Ammon's horn (tissue), 1 donor: ENCODE results near the gene FAM83E.

Experiments used
- DNase-seq: peaks from one replicate; pipeline ENCODE4 v3.0.0-alpha.2; 2016; ENCODE audit warnings: low spot score

Gene FAM83E

DNA sequence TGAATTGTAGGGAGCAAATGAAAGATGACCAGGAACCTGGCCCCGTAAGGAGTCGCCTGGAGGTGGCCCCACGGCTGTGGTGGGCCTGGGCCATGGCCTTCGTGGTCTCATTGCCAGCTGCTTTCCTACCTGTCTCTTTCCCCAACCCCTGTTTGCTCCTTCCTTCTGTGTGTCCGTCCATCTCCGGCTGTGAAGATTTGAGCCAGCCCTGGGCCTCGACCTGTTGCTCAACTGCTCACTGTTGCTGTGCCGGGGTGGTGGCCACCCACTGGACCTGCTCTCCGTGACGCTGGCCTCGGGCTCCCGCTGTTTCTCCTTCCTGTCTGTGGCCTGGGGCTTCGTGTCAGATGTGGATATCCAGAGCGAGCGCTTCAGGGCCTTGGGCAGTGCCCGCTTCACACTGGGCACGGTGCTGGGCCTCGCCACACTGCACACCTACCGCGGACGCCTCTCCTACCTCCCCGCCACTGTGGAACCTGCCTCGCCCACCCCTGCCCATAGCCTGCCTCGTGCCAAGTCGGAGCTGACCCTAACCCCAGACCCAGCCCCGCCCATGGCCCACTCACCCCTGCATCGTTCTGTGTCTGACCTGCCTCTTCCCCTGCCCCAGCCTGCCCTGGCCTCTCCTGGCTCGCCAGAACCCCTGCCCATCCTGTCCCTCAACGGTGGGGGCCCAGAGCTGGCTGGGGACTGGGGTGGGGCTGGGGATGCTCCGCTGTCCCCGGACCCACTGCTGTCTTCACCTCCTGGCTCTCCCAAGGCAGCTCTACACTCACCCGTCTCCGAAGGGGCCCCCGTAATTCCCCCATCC, 13.8 kb upstream of the FAM83E start:
- DNase-seq, result no peak

GRCh38 chr19:48627865-48628314, 13.0 kb upstream of the FAM83E start:
- DNase-seq, result no peak

- DNase-seq, result no peak
These were observed 12.5 kb upstream of the FAM83E start for GRCh38 chr19:48627201-48627864.

DNA sequence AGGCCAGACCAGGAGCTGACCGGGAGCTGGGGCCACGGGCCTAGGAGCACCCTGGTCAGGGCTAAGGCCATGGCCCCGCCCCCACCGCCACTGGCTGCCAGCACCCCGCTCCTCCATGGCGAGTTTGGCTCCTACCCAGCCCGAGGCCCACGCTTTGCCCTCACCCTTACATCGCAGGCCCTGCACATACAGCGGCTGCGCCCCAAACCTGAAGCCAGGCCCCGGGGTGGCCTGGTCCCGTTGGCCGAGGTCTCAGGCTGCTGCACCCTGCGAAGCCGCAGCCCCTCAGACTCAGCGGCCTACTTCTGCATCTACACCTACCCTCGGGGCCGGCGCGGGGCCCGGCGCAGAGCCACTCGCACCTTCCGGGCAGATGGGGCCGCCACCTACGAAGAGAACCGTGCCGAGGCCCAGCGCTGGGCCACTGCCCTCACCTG, 11.0 kb upstream of the FAM83E start:
- DNase-seq, result no peak

DNA sequence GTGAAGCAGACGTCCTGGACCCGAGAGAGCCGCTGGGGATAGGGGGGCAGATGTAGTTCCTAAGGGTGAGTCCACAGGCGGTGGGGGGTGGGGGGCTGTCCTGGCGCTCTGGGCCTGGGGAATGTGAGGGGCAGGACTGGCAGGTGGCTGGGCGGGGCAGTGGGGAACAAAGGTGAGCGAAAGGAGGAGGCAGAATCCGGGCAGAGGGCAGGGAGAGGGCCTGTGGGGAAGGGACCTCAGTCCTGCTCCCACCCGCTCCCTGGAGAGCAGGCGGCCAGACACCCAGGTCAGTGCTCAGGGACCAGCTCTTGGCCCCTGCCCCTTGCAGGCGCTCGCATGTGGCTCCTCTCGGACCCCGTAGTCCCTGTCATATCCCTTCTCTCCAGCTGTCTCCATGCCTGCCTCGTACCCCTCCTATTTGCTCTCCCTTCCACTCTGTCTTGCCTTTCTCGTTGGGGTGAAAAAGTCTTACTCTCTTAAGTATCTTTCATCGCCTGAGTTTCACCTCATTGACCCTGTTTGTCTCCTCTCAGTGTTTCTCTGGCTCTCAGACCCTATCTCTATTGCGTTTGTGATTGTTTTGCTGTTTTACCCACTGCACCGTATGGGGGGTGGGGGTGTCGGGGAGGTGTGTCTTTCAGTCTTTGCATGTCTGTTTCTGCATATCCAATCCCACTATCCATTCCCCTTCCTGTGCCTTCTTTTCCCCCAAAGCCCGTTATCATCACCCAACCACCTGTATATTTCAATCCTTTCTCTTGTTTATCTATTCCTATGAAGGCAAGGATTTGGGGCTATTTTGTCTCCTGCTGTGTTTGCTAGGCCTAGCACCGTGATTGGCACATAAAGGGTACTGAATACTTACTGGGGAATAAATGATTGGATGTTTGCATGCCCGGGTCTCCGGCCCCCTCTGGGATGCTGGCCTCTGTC, 10.2 kb upstream of the FAM83E start:
- no peak for DNase-seq

DNA sequence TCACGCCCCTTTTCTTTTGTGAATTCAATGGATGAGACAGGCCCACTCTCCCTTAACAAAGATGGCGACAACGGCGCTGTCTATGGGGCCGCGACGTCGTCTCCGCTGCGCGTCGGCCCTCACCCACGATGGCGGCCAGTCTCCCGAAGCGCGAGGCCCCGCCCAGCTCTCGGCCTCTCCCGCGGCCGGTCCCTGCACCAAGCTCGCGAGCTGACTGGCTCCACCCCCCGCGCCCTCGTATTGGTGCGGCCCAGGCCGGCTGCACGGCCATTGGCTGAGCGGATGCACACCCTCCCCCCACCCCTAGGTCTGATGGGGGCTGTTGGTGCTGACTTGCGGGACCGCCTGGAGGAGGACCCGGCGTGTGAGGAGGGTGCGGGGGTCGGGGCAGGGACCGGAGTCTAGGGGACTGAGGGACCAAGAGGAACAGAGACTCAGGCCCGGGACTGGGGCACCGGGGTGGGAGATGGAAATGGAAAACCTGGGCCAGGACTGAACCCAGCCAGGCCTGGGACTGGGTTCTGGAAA, 9.3 kb upstream of the FAM83E start:
- DNase-seq, result peak; percentile 99

DNA sequence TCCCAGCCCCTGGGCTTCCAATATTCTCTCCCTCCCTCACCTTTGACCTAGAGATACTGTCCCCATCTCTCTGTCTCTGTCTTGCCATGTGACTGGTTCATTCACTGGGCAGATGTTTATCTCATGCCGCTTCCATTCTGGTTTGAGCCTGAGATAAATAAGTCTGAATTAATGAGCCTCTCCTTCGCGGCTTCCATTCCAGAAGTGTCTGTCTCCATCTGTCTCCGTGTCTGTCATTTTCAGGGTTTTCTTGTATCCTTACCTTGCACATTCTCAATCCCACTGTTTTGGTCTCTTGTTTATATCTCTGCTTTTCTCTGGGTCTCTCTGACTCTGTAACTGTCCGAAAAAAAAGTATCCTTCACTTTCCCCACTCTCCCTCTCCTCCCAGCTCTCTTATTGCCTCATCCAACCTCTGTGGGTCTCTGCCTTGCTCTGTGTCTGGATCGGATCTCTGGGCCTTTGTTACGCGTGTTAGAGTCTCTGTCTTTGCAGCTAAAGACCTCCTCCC, 8.7 kb upstream of the FAM83E start:
- DNase-seq, result no peak

DNA sequence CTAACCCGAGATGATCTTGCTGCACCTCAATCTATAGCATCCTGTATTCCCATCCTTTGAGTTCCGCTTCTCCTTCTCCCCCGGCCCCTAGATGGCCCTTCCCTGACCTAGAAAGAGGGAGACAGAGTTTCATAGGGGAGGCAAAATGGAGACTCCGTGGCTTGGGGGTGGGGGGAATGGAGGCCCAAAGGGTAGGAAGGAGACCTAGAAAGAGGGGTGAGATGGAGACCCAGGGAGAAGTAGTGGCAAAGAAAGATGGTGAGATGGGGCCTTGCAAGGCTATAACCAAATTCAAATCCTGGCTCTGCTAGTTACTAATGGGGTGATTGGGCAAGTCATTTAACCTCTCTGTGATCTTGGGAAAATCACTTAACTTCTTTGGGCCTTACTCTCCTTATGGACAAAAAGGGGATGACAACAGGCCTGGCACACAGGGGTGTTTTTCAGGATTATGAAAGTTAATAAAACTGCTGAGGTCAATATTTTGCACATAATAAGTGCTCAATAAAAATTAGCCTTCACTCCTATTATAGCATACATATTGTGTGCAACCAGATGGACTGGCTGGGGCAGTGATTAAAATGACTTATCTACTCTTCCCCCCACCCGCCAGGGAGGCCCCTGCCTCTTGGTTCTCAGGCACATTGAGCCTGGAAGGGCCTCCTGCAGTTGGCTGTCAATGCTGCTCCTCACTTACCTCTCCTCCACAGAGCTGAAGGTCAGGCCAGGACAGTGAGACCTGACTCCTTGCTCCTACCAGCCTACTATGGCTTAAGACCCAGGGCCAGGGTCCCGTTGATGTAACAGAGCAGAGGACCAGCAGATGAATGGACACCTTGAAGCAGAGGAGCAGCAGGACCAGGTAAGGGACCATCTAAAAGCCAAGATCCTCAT, 5.1 kb upstream of the FAM83E start:
- no peak for DNase-seq

DNA sequence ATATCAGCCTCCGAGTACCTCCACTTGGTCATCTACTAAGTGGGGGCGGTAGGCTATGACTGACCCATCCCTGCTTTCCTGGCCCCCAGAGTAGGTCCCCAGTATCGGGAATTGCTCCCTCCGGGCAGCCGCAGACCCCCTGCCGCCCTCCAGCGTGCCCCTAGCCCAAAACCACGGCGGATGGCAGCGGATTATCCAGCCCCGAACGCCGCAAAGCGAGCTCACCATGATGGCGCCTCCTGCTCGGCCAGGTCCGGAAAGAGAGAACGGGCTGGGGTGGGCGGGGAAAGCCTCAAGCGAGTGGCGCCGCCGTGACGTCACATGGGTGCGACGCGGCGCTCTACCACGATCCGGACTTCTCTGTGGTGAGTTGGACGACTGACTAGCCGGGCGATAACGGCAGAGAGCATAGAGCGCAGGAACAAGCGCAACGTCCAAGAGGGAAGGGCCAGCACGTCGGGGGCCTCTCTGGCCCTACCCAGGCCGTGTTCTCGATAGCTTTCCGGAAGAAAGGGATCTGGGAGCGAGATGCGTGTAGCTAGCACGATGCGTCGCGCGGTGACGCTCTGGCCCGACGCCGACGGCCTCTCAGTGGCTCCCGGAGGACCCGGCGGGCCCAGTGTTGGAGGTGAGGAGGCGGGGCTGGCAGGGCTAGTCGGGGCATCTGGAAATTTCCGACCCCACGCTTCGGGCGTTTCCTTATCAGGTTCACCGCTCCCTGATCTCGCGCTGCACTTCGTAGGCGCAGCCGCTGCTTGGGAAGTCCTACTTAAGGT, 4.2 kb upstream of the FAM83E start, which contains the start of the genes RPL18 and SPHK2:
Gene RPL18, minus strand, starts transcription at position 263 of the 776 bp plus-strand sequence. Its CDS starts 35 bp downstream, at position 228.
Gene SPHK2, plus strand, starts transcription at position 591 of the 776 bp plus-strand sequence. CDS start 1,009 bp downstream, outside the sequence.
- DNase-seq, result peak; percentile 100

DNA sequence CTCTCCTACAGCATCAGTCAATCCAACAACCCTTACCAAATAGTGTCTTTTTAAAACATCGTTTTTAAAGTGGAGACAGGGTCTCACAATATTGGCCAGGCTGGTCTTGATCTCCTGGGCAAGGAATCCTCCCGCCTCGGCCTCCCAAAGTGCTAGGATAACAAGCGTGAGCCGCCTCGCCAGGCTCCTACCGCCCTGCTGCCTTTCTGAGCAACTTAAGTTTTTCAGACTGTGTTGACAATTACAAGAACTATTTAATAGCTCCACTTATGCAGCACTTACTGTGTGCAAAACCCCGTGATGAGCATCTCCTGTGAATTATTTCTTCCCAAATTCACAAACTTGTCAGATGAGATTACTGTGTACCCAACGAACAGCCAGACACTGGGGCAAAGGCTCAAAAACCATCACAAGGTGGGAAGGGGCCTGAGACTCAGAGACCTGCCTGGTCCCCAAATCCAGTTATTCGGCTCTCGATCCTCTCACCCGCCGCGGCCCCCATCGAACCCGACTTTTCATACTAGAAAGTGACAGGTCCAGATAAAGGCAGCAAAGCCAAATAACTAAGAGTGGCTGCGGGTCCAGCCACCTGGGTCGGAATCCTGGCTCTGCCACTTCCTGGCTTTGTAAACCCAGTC, 3.5 kb upstream of the FAM83E start:
- no peak for DNase-seq

DNA sequence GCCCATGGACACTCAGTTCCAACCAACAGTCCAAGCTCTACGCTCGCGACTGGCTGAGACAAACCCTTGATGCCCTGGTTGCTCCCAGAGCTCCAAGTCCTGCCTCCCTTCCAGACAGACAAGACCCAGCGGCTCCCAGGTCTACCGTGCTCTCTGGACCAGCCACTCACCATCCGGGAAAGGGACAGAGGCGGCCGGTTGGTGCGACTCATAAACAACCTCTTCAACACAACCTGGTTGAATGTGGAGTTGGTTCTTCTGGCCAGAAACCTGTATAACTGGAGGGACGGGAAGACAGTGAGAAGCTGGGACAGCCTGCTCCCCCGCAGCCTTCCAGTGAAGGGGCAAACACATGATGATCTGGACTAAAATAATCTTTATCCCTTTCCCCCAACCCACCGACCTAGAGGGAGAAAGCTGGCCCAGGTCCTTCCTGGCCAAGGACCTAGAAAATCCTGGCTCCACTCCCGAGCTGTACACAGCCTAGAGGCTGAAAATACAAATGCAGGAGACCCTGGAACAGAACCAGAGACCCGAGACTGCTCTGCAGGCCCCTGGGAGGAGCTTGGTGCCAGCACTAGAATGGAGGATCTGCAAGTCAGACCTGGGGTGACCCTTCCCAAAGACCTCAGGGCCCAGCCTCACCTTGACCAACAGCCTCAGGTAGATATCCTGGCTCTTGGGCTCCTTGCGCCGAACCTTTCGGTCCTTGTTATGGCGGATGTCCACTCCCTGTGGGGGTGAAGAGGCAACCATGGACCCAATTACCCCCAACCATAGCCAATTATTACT, 2.5 kb upstream of the FAM83E start:
- DNase-seq, result no peak

GRCh38 chr19:48616491-48617056, 1.7 kb upstream of the FAM83E start:
- DNase-seq, result no peak

- no peak for DNase-seq
These were observed 1.2 kb upstream of the FAM83E start for GRCh38 chr19:48616041-48616436.

DNA sequence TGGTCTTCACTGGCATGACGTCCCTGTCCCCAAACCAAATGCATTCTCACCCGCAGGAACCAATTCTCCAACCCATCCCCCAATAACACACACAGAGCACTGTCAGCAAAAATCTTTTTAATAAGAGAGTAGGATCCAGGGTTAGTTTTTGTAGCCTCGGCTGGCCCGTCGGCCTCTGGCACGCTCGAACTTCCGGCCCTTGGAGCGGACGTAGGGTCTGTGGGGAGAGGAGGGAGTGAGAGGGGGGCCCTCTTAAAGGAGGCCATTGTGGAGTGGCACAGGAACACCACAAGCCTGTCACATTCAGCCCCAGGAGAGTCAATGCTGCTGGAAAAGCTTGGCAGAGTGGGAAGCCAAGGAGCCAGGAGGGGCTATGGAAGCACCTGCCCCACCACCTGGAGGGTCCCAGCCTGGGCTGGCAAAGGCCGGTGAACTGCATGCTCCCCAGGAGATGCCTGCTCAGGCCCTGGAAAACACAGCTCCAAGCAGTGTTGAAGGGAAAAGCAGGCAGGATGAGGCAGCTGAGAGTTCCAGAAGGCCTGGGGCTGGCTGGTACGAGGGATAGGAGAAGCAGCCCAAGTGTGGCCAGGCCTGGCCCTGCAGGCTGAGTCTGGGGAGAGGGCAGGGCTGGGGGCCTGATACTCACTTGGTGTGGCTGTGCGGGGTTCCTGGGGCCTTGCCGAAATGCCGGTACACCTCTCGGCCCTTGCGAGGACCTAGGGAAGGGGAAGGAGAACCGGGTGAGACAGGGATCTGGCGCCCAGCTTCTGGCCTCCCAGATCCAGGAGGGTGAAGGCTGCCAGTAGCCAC, 560 bp upstream of the FAM83E start:
- DNase-seq, result no peak

- no peak for DNase-seq
These were observed 932 bp downstream of the FAM83E start for GRCh38 chr19:48613852-48614435.

DNA sequence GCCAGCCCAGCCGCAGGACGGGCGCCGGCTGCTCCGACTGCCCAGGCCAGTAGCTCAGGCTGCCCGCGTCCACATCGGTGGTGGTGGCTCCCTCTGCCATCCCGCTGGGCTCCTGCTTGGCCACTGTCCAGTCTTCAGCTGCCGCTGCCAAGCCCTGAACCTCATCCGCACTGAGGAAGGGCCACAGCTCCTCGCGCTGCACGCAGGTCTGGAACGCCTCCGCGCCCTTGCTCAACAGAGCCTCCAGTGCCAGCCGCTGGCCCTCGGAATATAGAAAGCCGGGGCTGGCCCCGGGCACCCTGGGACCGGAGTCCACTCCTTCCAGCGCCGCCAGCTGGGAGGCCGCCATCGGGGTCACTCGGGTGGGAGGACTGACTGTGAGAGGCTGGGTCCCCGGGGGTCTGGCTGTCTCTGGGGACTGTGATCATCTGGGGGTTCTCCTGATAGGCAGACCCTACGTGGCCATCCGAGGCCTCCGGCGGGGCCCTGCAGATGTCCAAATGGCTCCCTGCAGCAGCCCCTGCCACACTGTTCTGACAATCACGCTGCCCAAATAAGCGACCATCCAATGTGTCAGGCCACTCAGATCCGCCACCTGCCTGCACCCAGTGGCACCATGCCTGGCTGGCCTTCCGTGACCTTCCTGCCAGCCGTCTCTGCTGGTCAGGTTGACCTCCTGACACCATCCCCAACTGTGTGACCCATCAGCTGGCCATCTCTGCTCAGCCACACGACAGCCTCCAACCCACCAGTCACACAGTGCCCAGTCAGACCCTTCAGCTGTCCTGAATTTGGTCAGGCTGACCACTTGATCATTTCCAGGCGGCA, 1.6 kb downstream of the FAM83E start:
- peak; percentile 69 for DNase-seq
